HCT116 (cell line): Measurements from ENCODE around the gene PPP1R16B. TPM values are rescaled to one million over a fixed set of nuclear protein-coding genes. Genes with fewer than 3 reads are reported as not detected.

Experiments
- ATAC-seq: fragments of 200-7000 bp; cut with Tn5 transposase; 2 replicates; pipeline ENCODE4 v1.9.1; 2020; ENCODE audit warnings: mild to moderate bottlenecking, moderate library complexity
- BruUV-seq: library from RNA; stranded (reverse); fragments of 400-500 nt; replicated peaks from 2 replicates; lab custom pipeline; 2021; lab: Mats Ljungman, UMichigan
- CTCF ChIA-PET: fragments of 300-600 bp; sonication (Branson Sonifier 250); formaldehyde crosslinking; loops from one replicate; lab custom pipeline; 2021; ENCODE audit warnings: antibody characterized with exemption; lab: Charles Lee
- POLR2A ChIA-PET: fragments of 300-600, 350-600 bp; sonication (Branson Sonifier 250); formaldehyde crosslinking; loops from one replicate; lab custom pipeline; 2021; ENCODE audit warnings: antibody characterized with exemption; lab: Charles Lee
- RAD21 ChIA-PET, 2 experiments: fragments of 300-600 bp; sonication (Branson Sonifier 250); formaldehyde crosslinking; loops; one replicate each; lab custom pipeline; 2023; ENCODE audit warnings: low total read pairs in 2 of 2; ENCODE audit not compliant: uncharacterized antibody in 2 of 2, unreplicated experiment in 2 of 2, low non-redundant PET in 1 of 2; lab: Charles Lee
- DNase-seq: peaks from one replicate; pipeline ENCODE4 v3.0.0-alpha.2; 2010; ENCODE audit warnings: low read depth, low spot score
- H2AFZ ChIP-seq: fragments of 200-600 bp; shearing (Covaris generic), sonication (generic); 2 replicates; pipeline ENCODE4 v1.6.1; 2017; ENCODE audit warnings: low read depth, mixed run types, mixed read lengths, antibody characterized with exemption, low read length; ENCODE audit not compliant: poor library complexity, severe bottlenecking
- H3K27ac ChIP-seq: 2 replicates; pipeline ENCODE4 v1.5.1; 2012; ENCODE audit warnings: low read depth, low read length
- H3K27me3 ChIP-seq: fragments of 200-600 bp; sonication (generic); 2 replicates; pipeline ENCODE4 v1.6.1; 2016; ENCODE audit warnings: mixed run types, low read length, mixed read lengths; ENCODE audit not compliant: insufficient read depth
- H3K36me3 ChIP-seq, 2 experiments: fragments of 200-500 bp in 1 of 2; fragments of 200-600 bp in 1 of 2; sonication (Bioruptor generic) in 1 of 2; sonication (generic) in 1 of 2; 2 replicates each; pipeline versions ENCODE4 v1.5.1 to v1.6.1; 2014 to 2016; ENCODE audit warnings: low read length in 2 of 2, inconsistent platforms in 1 of 2, mixed read lengths in 1 of 2, mixed run types in 1 of 2; ENCODE audit not compliant: insufficient read depth in 2 of 2, control insufficient read depth in 1 of 2
- H3K4me1 ChIP-seq, 2 experiments: fragments of 200-600 bp in 1 of 2; sonication (generic) in 1 of 2; 2 replicates each; pipeline versions ENCODE4 v1.5.1 to v1.6.1; 2012 to 2017; ENCODE audit warnings: low read length in 2 of 2, inconsistent platforms in 1 of 2, mild to moderate bottlenecking in 1 of 2, mixed read lengths in 1 of 2, mixed run types in 1 of 2, moderate library complexity in 1 of 2; ENCODE audit not compliant: insufficient read depth in 2 of 2, control insufficient read depth in 1 of 2
- H3K4me2 ChIP-seq: fragments of 200-600 bp; sonication (generic); 2 replicates; pipeline ENCODE4 v1.6.1; 2017; ENCODE audit warnings: mixed run types, low read length, mixed read lengths
- H3K4me3 ChIP-seq, 2 experiments: fragments of 200-600 bp in 1 of 2; sonication (generic) in 1 of 2; replicated peaks in 1 of 2; 2 replicates each; pipeline ENCODE4 v1.5.1; 2011 to 2016; ENCODE audit warnings: low read length in 2 of 2, control low read depth in 1 of 2, low read depth in 1 of 2, mild to moderate bottlenecking in 1 of 2, mixed read lengths in 1 of 2, mixed run types in 1 of 2
- H3K79me2 ChIP-seq: fragments of 200-600 bp; sonication (generic); 2 replicates; pipeline ENCODE4 v1.6.1; 2017; ENCODE audit warnings: mild to moderate bottlenecking, mixed run types, low read length, moderate library complexity, mixed read lengths; ENCODE audit not compliant: insufficient read depth
- H3K9ac ChIP-seq: fragments of 200-600 bp; sonication (generic); 2 replicates; pipeline ENCODE4 v1.6.1; 2016; ENCODE audit warnings: low read length, mixed read lengths
- H3K9me2 ChIP-seq: fragments of 200-600 bp; sonication (generic), shearing (Covaris generic); 2 replicates; pipeline ENCODE4 v1.6.1; 2017; ENCODE audit warnings: mixed run types, mild to moderate bottlenecking, moderate library complexity; ENCODE audit not compliant: insufficient read depth
- H3K9me3 ChIP-seq, 2 experiments: fragments of 200-500 bp in 1 of 2; fragments of 200-600 bp in 1 of 2; sonication (Bioruptor generic) in 1 of 2; sonication (generic) in 1 of 2; 2 replicates each; pipeline ENCODE4 v1.6.1; 2014 to 2017; ENCODE audit warnings: low read length in 2 of 2, mixed read lengths in 2 of 2, inconsistent platforms in 1 of 2, low read depth in 1 of 2, mild to moderate bottlenecking in 1 of 2, mixed run types in 1 of 2, moderate library complexity in 1 of 2; ENCODE audit not compliant: control insufficient read depth in 1 of 2, insufficient read depth in 1 of 2
- H4K20me1 ChIP-seq: fragments of 200-600 bp; sonication (generic), shearing (Covaris generic); 2 replicates; pipeline ENCODE4 v1.6.1; 2017; ENCODE audit warnings: mixed run types, mild to moderate bottlenecking, moderate library complexity; ENCODE audit not compliant: insufficient read depth
- ATF3 ChIP-seq: IDR thresholded peaks from 2 replicates; pipeline ENCODE4 v1.6.1; 2012
- CBX3 ChIP-seq: IDR thresholded peaks from 2 replicates; pipeline ENCODE4 v1.6.1; 2012; ENCODE audit warnings: low read depth
- CTCF ChIP-seq, 3 experiments: fragments of 200-600 bp in 1 of 3; sonication (generic) in 1 of 3; IDR thresholded peaks in 2 of 3; conservative IDR thresholded peaks in 1 of 3; 2 replicates each; pipeline ENCODE4 v1.5.1; 2012 to 2017; ENCODE audit warnings: low read depth in 2 of 3, low read length in 2 of 3, antibody characterized with exemption in 1 of 3, borderline replicate concordance in 1 of 3, control low read depth in 1 of 3, mild to moderate bottlenecking in 1 of 3, mixed read lengths in 1 of 3, mixed run types in 1 of 3, moderate library complexity in 1 of 3; ENCODE audit not compliant: insufficient read depth in 1 of 3
- EZH2 ChIP-seq: fragments of 200-600 bp; sonication (generic); IDR thresholded peaks from 2 replicates; pipeline ENCODE4 v1.6.1; 2017; ENCODE audit warnings: antibody characterized with exemption, mixed run types
- EZH2phosphoT487 ChIP-seq: fragments of 200-600 bp; IDR thresholded peaks from 2 replicates; pipeline ENCODE4 v1.6.1; 2018; ENCODE audit warnings: antibody characterized with exemption, borderline replicate concordance
- JUND ChIP-seq: IDR thresholded peaks from 2 replicates; pipeline ENCODE4 v1.6.1; 2012
- POLR2A ChIP-seq: IDR thresholded peaks from 2 replicates; pipeline ENCODE4 v1.7.0; 2011; ENCODE audit warnings: borderline replicate concordance; ENCODE audit not compliant: insufficient read depth, insufficient read length; ENCODE audit errors: extremely low read depth
- RAD21 ChIP-seq: IDR thresholded peaks from 2 replicates; pipeline ENCODE4 v1.6.1; 2012; ENCODE audit warnings: low read depth, mild to moderate bottlenecking
- REST ChIP-seq: IDR thresholded peaks from 2 replicates; pipeline ENCODE4 v1.6.1; 2012; ENCODE audit warnings: low read depth
- SIN3A ChIP-seq: IDR thresholded peaks from 2 replicates; pipeline ENCODE4 v1.6.1; 2012; ENCODE audit warnings: low read depth
- SP1 ChIP-seq: IDR thresholded peaks from 2 replicates; pipeline ENCODE4 v1.6.1; 2012; ENCODE audit warnings: low read depth
- SRF ChIP-seq: IDR thresholded peaks from 2 replicates; pipeline ENCODE4 v1.6.1; 2012; ENCODE audit warnings: low read depth
- TCF7L2 ChIP-seq: IDR thresholded peaks from 2 replicates; pipeline ENCODE4 v1.7.0; 2011; ENCODE audit warnings: borderline replicate concordance, inconsistent platforms; ENCODE audit not compliant: insufficient read depth, insufficient read length; ENCODE audit errors: extremely low read depth
- YY1 ChIP-seq: IDR thresholded peaks from 2 replicates; pipeline ENCODE4 v1.6.1; 2011; ENCODE audit warnings: low read length, low read depth, moderate library complexity, mild to moderate bottlenecking; ENCODE audit not compliant: insufficient replicate concordance; ENCODE audit errors: extremely low read depth
- ZFX ChIP-seq: fragments of 450-650 bp; IDR thresholded peaks from 2 replicates; pipeline ENCODE4 v1.6.1; 2017
- ZNF274 ChIP-seq: fragments of 200-500 bp; sonication (Bioruptor generic); IDR thresholded peaks from 2 replicates; pipeline ENCODE4 v1.6.1; 2014; ENCODE audit warnings: mild to moderate bottlenecking, low read depth, low read length, inconsistent platforms
- intact Hi-C: fragments of 100-400 bp; cut with micrococcal nuclease; formaldehyde crosslinking; loops from 2 replicates; pipeline ENCODE4 v1.10.0; 2022
- total RNA-seq: library from RNA; stranded (reverse); gene quantifications from one replicate; pipeline ENCODE4 v1.2.1, GENCODE V29; 2021; ENCODE audit not compliant: unreplicated experiment
- TF ChIP-seq, protein P1 (sequence below): IDR thresholded peaks from 2 replicates; pipeline ENCODE4 v1.6.1; 2011; ENCODE audit warnings: mild to moderate bottlenecking, low read length, moderate library complexity; ENCODE audit not compliant: insufficient replicate concordance; ENCODE audit errors: extremely low read depth
- TF ChIP-seq, protein P2 (sequence below): IDR thresholded peaks from 2 replicates; pipeline ENCODE4 v1.6.1; 2012

The PPP1R16B gene
- total RNA-seq, 1 experiment from 2014 or later, result 0.52 TPM

- Histone ChIP-seq H3K9me2 (no peaks in the 10 kb centered on the region), H3K27ac (no peak overlapping the region), H3K4me1 (peaks cover 5 to 10% of the 10 kb centered on the region in 2 experiments; a peak in 3 of 4 replicates), H2AFZ (no peak overlapping the region), H3K4me3 (no peak overlapping the region), H3K36me3 (no peaks in the 10 kb centered on the region), H3K79me2 (no peaks in the 10 kb centered on the region), H4K20me1 (no peaks in the 10 kb centered on the region), H3K27me3 (peaks cover 8% of the 10 kb centered on the region; the same call in 1 of the 2 replicates), H3K9ac (no peak overlapping the region), H3K9me3 (no peaks in the 10 kb centered on the region), H3K4me2 (no peak overlapping the region)
- CTCF ChIA-PET, result no interaction called here
- no peak for DNase-seq
- TF ChIP-seq CTCF (IDR thresholded peaks at IDR 0.05 in 2 of 3, conservative IDR thresholded peaks at IDR 0.05 in 1 of 3; ENCODE audit: borderline replicate concordance in 1 of 3, insufficient read depth in 1 of 3, low read depth in 2 of 3, low read length in 2 of 3) (no peak), EZH2 (no peak), JUND (no peak), TCF7L2 (no peak), CBX3 (no peak), REST (no peak), YY1 (no peak), SIN3A (no peak), ZFX (no peak), POLR2A (no peak), ZNF274 (no peak), SP1 (no peak), SRF (no peak), RAD21 (no peak), ATF3 (no peak), EZH2phosphoT487 (no peak)
- TF ChIP-seq, protein P1, sequence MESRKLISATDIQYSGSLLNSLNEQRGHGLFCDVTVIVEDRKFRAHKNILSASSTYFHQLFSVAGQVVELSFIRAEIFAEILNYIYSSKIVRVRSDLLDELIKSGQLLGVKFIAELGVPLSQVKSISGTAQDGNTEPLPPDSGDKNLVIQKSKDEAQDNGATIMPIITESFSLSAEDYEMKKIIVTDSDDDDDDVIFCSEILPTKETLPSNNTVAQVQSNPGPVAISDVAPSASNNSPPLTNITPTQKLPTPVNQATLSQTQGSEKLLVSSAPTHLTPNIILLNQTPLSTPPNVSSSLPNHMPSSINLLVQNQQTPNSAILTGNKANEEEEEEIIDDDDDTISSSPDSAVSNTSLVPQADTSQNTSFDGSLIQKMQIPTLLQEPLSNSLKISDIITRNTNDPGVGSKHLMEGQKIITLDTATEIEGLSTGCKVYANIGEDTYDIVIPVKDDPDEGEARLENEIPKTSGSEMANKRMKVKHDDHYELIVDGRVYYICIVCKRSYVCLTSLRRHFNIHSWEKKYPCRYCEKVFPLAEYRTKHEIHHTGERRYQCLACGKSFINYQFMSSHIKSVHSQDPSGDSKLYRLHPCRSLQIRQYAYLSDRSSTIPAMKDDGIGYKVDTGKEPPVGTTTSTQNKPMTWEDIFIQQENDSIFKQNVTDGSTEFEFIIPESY, result no peak
- TF ChIP-seq, protein P2, sequence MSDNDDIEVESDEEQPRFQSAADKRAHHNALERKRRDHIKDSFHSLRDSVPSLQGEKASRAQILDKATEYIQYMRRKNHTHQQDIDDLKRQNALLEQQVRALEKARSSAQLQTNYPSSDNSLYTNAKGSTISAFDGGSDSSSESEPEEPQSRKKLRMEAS, result no peak
- RAD21 ChIA-PET, result no interaction called here
- intact Hi-C loops, result no loop called here
- POLR2A ChIA-PET, result no interaction called here
- no peak for ATAC-seq
- no TSS peak for BruUV-seq
Observed at GRCh38 chr20:38896009-38896594, 90.6 kb downstream of the PPP1R16B start.
